K562 (cell line): ENCODE data around the gene TAS2R16. TPM values are rescaled to one million over a fixed set of nuclear protein-coding genes. Genes with fewer than 3 reads are reported as not detected.

Experiments
- ATAC-seq: fragments of 200-7000 bp; cut with Tn5 transposase; 3 replicates; pipeline ENCODE4 v1.9.1; 2020; ENCODE audit warnings: moderate library complexity
- Bru-seq: library from RNA; stranded (reverse); fragments of 400-500 nt; gene quantifications from one replicate; lab custom pipeline; 2021; lab: Mats Ljungman, UMichigan
- BruChase-seq, 2 experiments: library from RNA; stranded (reverse); fragments of 400-500 nt; gene quantifications; one replicate each; lab custom pipeline; 2021; lab: Mats Ljungman, UMichigan
- BruUV-seq: library from RNA; stranded (reverse); fragments of 400-500 nt; replicated peaks from 2 replicates; lab custom pipeline; 2021; lab: Mats Ljungman, UMichigan
- CTCF ChIA-PET: fragments of 300-600 bp; formaldehyde crosslinking; extraction: SDS; loops from one replicate; lab custom pipeline; 2021; ENCODE audit warnings: low intra/inter-chr PET ratio; lab: Yijun Ruan, JAX
- POLR2A ChIA-PET: fragments of 300-600, 350-650 bp; sonication (Branson Sonifier 250); formaldehyde crosslinking; extraction: SDS; loops from one replicate; lab custom pipeline; 2021; ENCODE audit warnings: antibody characterized with exemption, inconsistent platforms; lab: Yijun Ruan, JAX
- DNase-seq, 4 experiments: peaks; one replicate each; pipeline versions ENCODE4 v3.0.0 to v3.0.0-alpha.2; 2011 to 2018; ENCODE audit warnings: low spot score in 3 of 4, mixed read lengths in 3 of 4; ENCODE audit errors: extremely low read depth in 1 of 4
- FAIRE-seq: peaks from 2 replicates; lab custom pipeline; 2011; peaks lifted over from hg19 to GRCh38; lab: Jason Lieb, UNC
- H2AFZ ChIP-seq: 2 replicates; pipeline ENCODE4 v1.6.0; 2011; ENCODE audit warnings: low read depth, low read length, control low read depth, inconsistent platforms
- H3K27ac ChIP-seq: fragments of 200-600 bp; 3 replicates; pipeline ENCODE4 v1.8.0; 2011; ENCODE audit warnings: low read depth, mild to moderate bottlenecking, control low read depth, inconsistent platforms, low read length, moderate library complexity, mixed read lengths; ENCODE audit errors: extremely low read depth
- H3K27me3 ChIP-seq, 2 experiments: fragments of 300-600 bp in 1 of 2; 2 replicates in 1 of 2; 3 replicates in 1 of 2; pipeline versions ENCODE4 v1.6.0 to v1.8.0; 2011; ENCODE audit warnings: inconsistent platforms in 2 of 2, low read length in 2 of 2, mild to moderate bottlenecking in 1 of 2, mixed read lengths in 1 of 2, moderate library complexity in 1 of 2; ENCODE audit not compliant: control insufficient read depth in 2 of 2, insufficient read depth in 2 of 2
- H3K36me3 ChIP-seq: fragments of 300-600 bp; 3 replicates; pipeline ENCODE4 v1.8.0; 2011; ENCODE audit warnings: mild to moderate bottlenecking, low read length, inconsistent platforms; ENCODE audit not compliant: control insufficient read depth, insufficient read depth
- H3K4me1 ChIP-seq, 2 experiments: fragments of 200-600 bp in 1 of 2; replicated peaks in 1 of 2; 2 replicates in 1 of 2; 3 replicates in 1 of 2; pipeline versions ENCODE4 v1.5.1 to v1.8.0; 2011; ENCODE audit warnings: inconsistent platforms in 2 of 2, low read length in 2 of 2, mild to moderate bottlenecking in 1 of 2, mixed read lengths in 1 of 2, moderate library complexity in 1 of 2; ENCODE audit not compliant: control insufficient read depth in 2 of 2, insufficient read depth in 2 of 2
- H3K4me2 ChIP-seq: 2 replicates; pipeline ENCODE4 v1.6.1; 2011; ENCODE audit warnings: low read length, control low read depth, inconsistent platforms, mixed read lengths; ENCODE audit not compliant: insufficient read depth
- H3K4me3 ChIP-seq: fragments of 200-600 bp; sonication (generic), shearing (Covaris generic); 2 replicates; pipeline ENCODE4 v1.5.1; 2016; ENCODE audit warnings: control low read depth, inconsistent platforms
- H3K79me2 ChIP-seq: fragments of 200-600 bp; 3 replicates; pipeline ENCODE4 v1.8.0; 2011; ENCODE audit warnings: low read length, inconsistent platforms; ENCODE audit not compliant: control insufficient read depth, insufficient read depth
- H3K9ac ChIP-seq, 2 experiments: 2 replicates each; pipeline versions ENCODE4 v1.6.0 to v1.6.1; 2011; ENCODE audit warnings: low read depth in 2 of 2, low read length in 2 of 2, control low read depth in 1 of 2, inconsistent platforms in 1 of 2, mild to moderate bottlenecking in 1 of 2, mixed read lengths in 1 of 2; ENCODE audit not compliant: insufficient read depth in 1 of 2
- H3K9me1 ChIP-seq: one replicate; pipeline ENCODE4 v1.6.0; 2011; ENCODE audit warnings: inconsistent platforms, mild to moderate bottlenecking, low read length, moderate library complexity; ENCODE audit not compliant: control insufficient read depth, insufficient read depth
- H3K9me3 ChIP-seq: replicated peaks from 2 replicates; pipeline ENCODE4 v1.5.1; 2011; ENCODE audit warnings: low read depth, low read length, inconsistent platforms; ENCODE audit not compliant: control insufficient read depth, insufficient read depth
- H4K20me1 ChIP-seq: replicated peaks from 2 replicates; pipeline ENCODE4 v1.6.1; 2011; ENCODE audit warnings: low read length, inconsistent platforms, mixed read lengths; ENCODE audit not compliant: control insufficient read depth, insufficient read depth
- ARID3A ChIP-seq: IDR thresholded peaks from 2 replicates; pipeline ENCODE4 v1.6.1; 2012; ENCODE audit warnings: low read depth, low read length, improper control_type of control experiment, borderline replicate concordance
- CBFA2T3 ChIP-seq: fragments of 450-650 bp; IDR thresholded peaks from 2 replicates; pipeline ENCODE4 v1.6.1; 2017
- HMG20A ChIP-seq: fragments of 450-650 bp; formaldehyde crosslinking; conservative IDR thresholded peaks from 2 replicates; pipeline ENCODE4 v1.4.0; 2020; ENCODE audit warnings: mild to moderate bottlenecking, mixed read lengths
- KDM4B ChIP-seq, 2 experiments: fragments of 450-650 bp in 1 of 2; sonication (generic) in 1 of 2; IDR thresholded peaks; 2 replicates each; pipeline ENCODE4 v1.6.1; 2016 to 2017; ENCODE audit warnings: borderline replicate concordance in 2 of 2, antibody characterized with exemption in 1 of 2, low read depth in 1 of 2, mild to moderate bottlenecking in 1 of 2
- KLF1 ChIP-seq: fragments of 450-650 bp; IDR thresholded peaks from 2 replicates; pipeline ENCODE4 v1.6.1; 2016; ENCODE audit warnings: missing genetic modification characterization, missing compliant biosample characterization
- RBM14 ChIP-seq: fragments of 200-400 bp; formaldehyde crosslinking; IDR thresholded peaks from 2 replicates; pipeline ENCODE4 v1.6.1; 2018; ENCODE audit warnings: low read depth, mild to moderate bottlenecking, low read length, moderate library complexity, borderline replicate concordance; ENCODE audit not compliant: insufficient read depth
- SREBF2 ChIP-seq: sonication (generic); formaldehyde crosslinking; IDR thresholded peaks from 2 replicates; pipeline ENCODE4 v1.4.0; 2020; ENCODE audit warnings: mild to moderate bottlenecking, missing genetic modification reagents
- ZNF217 ChIP-seq: sonication (generic); formaldehyde crosslinking; IDR thresholded peaks from 2 replicates; pipeline ENCODE4 v1.8.0; 2022; ENCODE audit warnings: mild to moderate bottlenecking, missing genetic modification reagents
- ZNF274 ChIP-seq: IDR thresholded peaks from 2 replicates; pipeline ENCODE4 v1.6.1; 2011; ENCODE audit warnings: low read depth, mild to moderate bottlenecking, low read length, moderate library complexity, borderline replicate concordance
- ZNF316 ChIP-seq: fragments of 450-650 bp; IDR thresholded peaks from 2 replicates; pipeline ENCODE4 v1.6.1; 2016
- ZNF41 ChIP-seq: fragments of 250-450 bp; sonication (Bioruptor Pico); conservative IDR thresholded peaks from 2 replicates; pipeline ENCODE4 v1.4.0; 2020; ENCODE audit warnings: mild to moderate bottlenecking
- in situ Hi-C: fragments of 300-500 bp; cut with MboI; formaldehyde crosslinking; loops from 4 replicates; pipeline ENCODE4 v1.15.0; 2018; ENCODE audit warnings: inconsistent platforms, mixed read lengths
- intact Hi-C: fragments of 100-400 bp; cut with micrococcal nuclease; formaldehyde crosslinking; loops from 2 replicates; pipeline ENCODE4 v1.14.2; 2022
- long read RNA-seq, 3 experiments: library from polyadenylated mRNA in 2 of 3; library from RNA in 1 of 3; unstranded in 2 of 3; stranded (forward) in 1 of 3; transcript quantifications; one replicate each; pipeline ENCODE4 v2.0.0, GENCODE V29; 2019 to 2022
- polyA minus RNA-seq, 3 experiments: library from RNA; depleted of rRNA, polyadenylated mRNA; stranded (reverse); fragments of >200 nt; gene quantifications; 2 replicates each; pipeline ENCODE4 v1.2.3, GENCODE V29; 2011
- polyA plus RNA-seq, 8 experiments: library from polyadenylated mRNA; depleted of rRNA in 4 of 8; stranded (reverse) in 5 of 8; unstranded in 3 of 8; fragments of >200 nt; fragmentation: Nextera tagmentation in 2 of 8; fragmentation: Illumina TruSeq in 1 of 8; extraction: Ambion mirVana in 2 of 8; extraction: Trizol in 1 of 8; gene quantifications; 2 replicates each; pipeline versions ENCODE4 v1.2.1 to v1.2.3, GENCODE V29; 2011 to 2014; ENCODE audit warnings: inconsistent platforms in 1 of 8, missing spikeins in 1 of 8
- total RNA-seq, 7 experiments: library from RNA; depleted of rRNA in 6 of 7; stranded (reverse); fragments of >200 nt in 6 of 7; fragmentation: Illumina TruSeq in 2 of 7; extraction: Trizol in 2 of 7; gene quantifications; 2 replicates each; pipeline versions ENCODE4 v1.2.1 to v1.2.3, GENCODE V29; 2011 to 2021; ENCODE audit warnings: low replicate concordance in 1 of 7
- TF ChIP-seq, protein P1 (sequence below), 3 experiments: fragments of 200-800 bp in 1 of 3; fragments of 250-450 bp in 1 of 3; fragments of 450-650 bp in 1 of 3; sonication (Bioruptor Pico) in 1 of 3; sonication (Bioruptor generic) in 1 of 3; formaldehyde crosslinking in 1 of 3; IDR thresholded peaks; 2 replicates each; pipeline versions ENCODE4 v1.6.1 to v1.8.0; 2016 to 2022; ENCODE audit warnings: mild to moderate bottlenecking in 2 of 3, missing genetic modification characterization in 2 of 3, missing compliant biosample characterization in 1 of 3, moderate library complexity in 1 of 3

TAS2R16 gene, protein sequence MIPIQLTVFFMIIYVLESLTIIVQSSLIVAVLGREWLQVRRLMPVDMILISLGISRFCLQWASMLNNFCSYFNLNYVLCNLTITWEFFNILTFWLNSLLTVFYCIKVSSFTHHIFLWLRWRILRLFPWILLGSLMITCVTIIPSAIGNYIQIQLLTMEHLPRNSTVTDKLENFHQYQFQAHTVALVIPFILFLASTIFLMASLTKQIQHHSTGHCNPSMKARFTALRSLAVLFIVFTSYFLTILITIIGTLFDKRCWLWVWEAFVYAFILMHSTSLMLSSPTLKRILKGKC
- total RNA-seq (2011; cell fraction: chromatin; rRNA removed; ENCODE audit: low replicate concordance) = not detected in 2 replicates
- not detected in 2 replicates for total RNA-seq (2011; cell fraction: nucleolus; rRNA removed)
- not detected in 2 replicates for total RNA-seq (2011; cell fraction: nucleoplasm; rRNA removed)
- total RNA-seq (2014; rRNA removed) (not detected in 2 replicates), total RNA-seq (2014; rRNA removed; fragmentation: Illumina TruSeq; extraction: Trizol) (not detected in 2 replicates), total RNA-seq (2015; rRNA removed; fragmentation: Illumina TruSeq; extraction: Trizol) (not detected in 2 replicates), total RNA-seq (2021) (not detected in 2 replicates), polyA plus RNA-seq (2011; rRNA removed) (not detected in 2 replicates), polyA plus RNA-seq (2014; fragmentation: Illumina TruSeq; extraction: Trizol) (not detected in 2 replicates), polyA plus RNA-seq (2014; fragmentation: Nextera tagmentation; extraction: Ambion mirVana) (not detected), polyA plus RNA-seq (2014; rRNA removed) (not detected in 2 replicates), polyA minus RNA-seq (2011; rRNA and poly(A)+ RNA removed) (not detected in 2 replicates), Bru-seq, nascent RNA (not detected), BruChase-seq, experiment 1, labeled RNA remaining after a 2-hour chase (not detected), BruChase-seq, experiment 2, labeled RNA remaining after a 6-hour chase (not detected)
- polyA plus RNA-seq (2011; cell fraction: cytosol; rRNA removed) = not detected in 2 replicates
- polyA plus RNA-seq (2011; cell fraction: nucleus; rRNA removed) = not detected in 2 replicates
- not detected in 2 replicates for polyA plus RNA-seq (2012)
- not detected in 2 replicates for polyA minus RNA-seq (2011; cell fraction: cytosol; rRNA and poly(A)+ RNA removed)
- not detected in 2 replicates for polyA minus RNA-seq (2011; cell fraction: nucleus; rRNA and poly(A)+ RNA removed)
- long read RNA-seq, experiment 1 = 0 reads
- long read RNA-seq, experiment 2 = 0 reads
- long read RNA-seq, experiment 3 = 0 reads

DNA sequence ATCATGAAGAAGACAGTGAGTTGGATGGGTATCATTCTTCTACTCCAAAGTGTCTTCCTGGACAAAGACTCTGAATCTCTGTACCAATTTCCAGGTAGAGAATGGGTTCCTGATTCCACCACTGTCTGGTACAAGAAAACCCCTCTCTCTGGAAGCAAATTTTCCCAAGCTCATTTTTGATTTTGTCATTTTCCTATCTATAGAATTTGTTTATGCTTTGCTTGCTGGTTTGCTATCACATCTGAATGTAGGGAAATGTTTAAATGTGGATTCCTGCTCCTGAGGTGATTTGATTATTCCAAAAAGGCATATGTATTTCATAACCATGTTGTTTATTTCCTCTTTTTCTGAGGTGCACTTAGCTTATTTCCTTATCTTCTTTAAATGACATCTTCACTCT is at the start of gene TAS2R16:
TSS of gene TAS2R16 (minus strand) at position 101 of the 400 bp plus-strand sequence. CDS start at position 35, 66 bp downstream.
- in situ Hi-C loops (no loop called here), intact Hi-C loops (no loop called here)
- no peak within 1 kb of the TSS for H3K27ac ChIP-seq
- no peaks in the 10 kb centered on the region for H3K4me1 ChIP-seq
- no peak within 1 kb of the TSS for H2AFZ ChIP-seq
- DNase-seq (no peak), FAIRE-seq (no peak), ATAC-seq (no peak)
- H3K4me2 ChIP-seq = no peak within 1 kb of the TSS
- CTCF ChIA-PET = no interaction called here
- H3K79me2 ChIP-seq = no peaks in the 10 kb centered on the region
- H3K9me1 ChIP-seq = no peaks in the 10 kb centered on the region
- no TSS peak for BruUV-seq
- H3K9ac ChIP-seq = no peak within 1 kb of the TSS
- no peak within 1 kb of the TSS for H3K4me3 ChIP-seq
- H3K27me3 ChIP-seq = no peaks in the 10 kb centered on the region
- POLR2A ChIA-PET = no interaction called here
- H3K36me3 ChIP-seq = no peaks in the 10 kb centered on the region
- no peaks in the 10 kb centered on the region for H4K20me1 ChIP-seq
- H3K9me3 ChIP-seq = 0 out of 2 replicates have a peak, but pooled peaks cover 3% of the 10 kb centered on the region
- TF ChIP-seq ZNF217 (CRISPR knock-in tag) (no peak), HMG20A (no peak), ZNF316 (no peak), RBM14 (no peak), KDM4B (IDR thresholded peaks at IDR 0.05; ENCODE audit: borderline replicate concordance in 2 of 2, low read depth in 1 of 2) (no peak), SREBF2 (CRISPR knock-in tag) (no peak), CBFA2T3 (no peak), ZNF274 (no peak), ARID3A (no peak), KLF1 (tag) (no peak), ZNF41 (no peak)
- TF ChIP-seq, protein P1, sequence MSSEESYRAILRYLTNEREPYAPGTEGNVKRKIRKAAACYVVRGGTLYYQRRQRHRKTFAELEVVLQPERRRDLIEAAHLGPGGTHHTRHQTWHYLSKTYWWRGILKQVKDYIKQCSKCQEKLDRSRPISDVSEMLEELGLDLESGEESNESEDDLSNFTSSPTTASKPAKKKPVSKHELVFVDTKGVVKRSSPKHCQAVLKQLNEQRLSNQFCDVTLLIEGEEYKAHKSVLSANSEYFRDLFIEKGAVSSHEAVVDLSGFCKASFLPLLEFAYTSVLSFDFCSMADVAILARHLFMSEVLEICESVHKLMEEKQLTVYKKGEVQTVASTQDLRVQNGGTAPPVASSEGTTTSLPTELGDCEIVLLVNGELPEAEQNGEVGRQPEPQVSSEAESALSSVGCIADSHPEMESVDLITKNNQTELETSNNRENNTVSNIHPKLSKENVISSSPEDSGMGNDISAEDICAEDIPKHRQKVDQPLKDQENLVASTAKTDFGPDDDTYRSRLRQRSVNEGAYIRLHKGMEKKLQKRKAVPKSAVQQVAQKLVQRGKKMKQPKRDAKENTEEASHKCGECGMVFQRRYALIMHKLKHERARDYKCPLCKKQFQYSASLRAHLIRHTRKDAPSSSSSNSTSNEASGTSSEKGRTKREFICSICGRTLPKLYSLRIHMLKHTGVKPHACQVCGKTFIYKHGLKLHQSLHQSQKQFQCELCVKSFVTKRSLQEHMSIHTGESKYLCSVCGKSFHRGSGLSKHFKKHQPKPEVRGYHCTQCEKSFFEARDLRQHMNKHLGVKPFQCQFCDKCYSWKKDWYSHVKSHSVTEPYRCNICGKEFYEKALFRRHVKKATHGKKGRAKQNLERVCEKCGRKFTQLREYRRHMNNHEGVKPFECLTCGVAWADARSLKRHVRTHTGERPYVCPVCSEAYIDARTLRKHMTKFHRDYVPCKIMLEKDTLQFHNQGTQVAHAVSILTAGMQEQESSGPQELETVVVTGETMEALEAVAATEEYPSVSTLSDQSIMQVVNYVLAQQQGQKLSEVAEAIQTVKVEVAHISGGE (CRISPR knock-in tag; IDR thresholded peaks at IDR 0.05) = no peak
